NCI-H226 (cell line): ENCODE data around the gene FAM200B.
"Not testable (repeated sequence)": the region's sequence is repeated elsewhere in the genome, so short reads cannot be mapped to it uniquely, and the experiment has no call there.

Experiments used
- DNase-seq: peaks from one replicate; pipeline ENCODE4 v3.0.0-alpha.2; 2015

Gene FAM200B

GRCh38 chr4:15696866-15697265, 15.2 kb downstream of the FAM200B start:
- DNase-seq = no peak

- peak; percentile 16 for DNase-seq
These were observed 21.3 kb downstream of the FAM200B start, which contains the start of gene BST1 for GRCh38 chr4:15702941-15703403. TSS of gene BST1 (plus strand) at chr4:15703065. CDS start at chr4:15703145, 80 bp downstream.

- DNase-seq = no peak
These were observed 21.8 kb downstream of the FAM200B start for GRCh38 chr4:15703439-15703838.

GRCh38 chr4:15704129-15704528, 22.5 kb downstream of the FAM200B start:
- DNase-seq = no peak

GRCh38 chr4:15706646-15707362, 25.2 kb downstream of the FAM200B start:
- no peak for DNase-seq

GRCh38 chr4:15707363-15707715, 25.7 kb downstream of the FAM200B start:
- DNase-seq = no peak

GRCh38 chr4:15711762-15712161, 30.1 kb downstream of the FAM200B start:
- no peak for DNase-seq

GRCh38 chr4:15712214-15712613, 30.6 kb downstream of the FAM200B start:
- no peak for DNase-seq

GRCh38 chr4:15714141-15714540, 32.5 kb downstream of the FAM200B start:
- peak; percentile 41 for DNase-seq

GRCh38 chr4:15714646-15715435, 33.2 kb downstream of the FAM200B start:
- DNase-seq = peak; percentile 75

- DNase-seq = no peak
These were observed 34.5 kb downstream of the FAM200B start for GRCh38 chr4:15716115-15716514.

GRCh38 chr4:15717086-15717485, 35.5 kb downstream of the FAM200B start:
- peak; percentile 68 for DNase-seq

- DNase-seq = no peak
These were observed 36.2 kb downstream of the FAM200B start for GRCh38 chr4:15717657-15718416.

- no peak for DNase-seq
These were observed 36.8 kb downstream of the FAM200B start for GRCh38 chr4:15718465-15718864.

- no peak for DNase-seq
These were observed 37.3 kb downstream of the FAM200B start for GRCh38 chr4:15718959-15719358.

- DNase-seq = peak; percentile 20
These were observed 37.9 kb downstream of the FAM200B start for GRCh38 chr4:15719506-15719905.

GRCh38 chr4:15720851-15721250, 39.2 kb downstream of the FAM200B start:
- DNase-seq = no peak

- no peak for DNase-seq
These were observed 44.0 kb downstream of the FAM200B start for GRCh38 chr4:15725608-15726007.

GRCh38 chr4:15729910-15730533, 48.4 kb downstream of the FAM200B start:
- no peak for DNase-seq

GRCh38 chr4:15733061-15733460, 51.4 kb downstream of the FAM200B start:
- DNase-seq = not testable (repeated sequence)

GRCh38 chr4:15735536-15735935, 53.9 kb downstream of the FAM200B start:
- DNase-seq = no peak

- DNase-seq = no peak
These were observed 55.0 kb downstream of the FAM200B start for GRCh38 chr4:15736514-15737050.

GRCh38 chr4:15737255-15737654, 55.6 kb downstream of the FAM200B start:
- no peak for DNase-seq
